DND-41 (cell line): Measurements from ENCODE around the gene PRSS27.
A peak's percentile ranks its signal among the peaks of the same experiment; 100 is the strongest.

Source experiments
- ATAC-seq: fragments of 200-7000 bp; cut with Tn5 transposase; 3 replicates; pipeline ENCODE4 v1.9.1; 2021; ENCODE audit warnings: low read depth; ENCODE audit not compliant: insufficient read depth
- DNase-seq: peaks from one replicate; pipeline ENCODE4 v3.0.0-alpha.2; 2020
- H2AFZ ChIP-seq: 2 replicates; pipeline ENCODE4 v1.6.0; 2012; ENCODE audit warnings: low read depth, low read length
- H3K27ac ChIP-seq: 2 replicates; pipeline ENCODE4 v1.5.1; 2012; ENCODE audit warnings: low read length, inconsistent platforms
- H3K27me3 ChIP-seq: fragments of 200-600 bp; sonication (generic); 2 replicates; pipeline ENCODE4 v1.6.0; 2012; ENCODE audit warnings: low read length, mild to moderate bottlenecking, inconsistent platforms; ENCODE audit not compliant: insufficient read depth, poor library complexity
- H3K36me3 ChIP-seq: 2 replicates; pipeline ENCODE4 v1.5.1; 2012; ENCODE audit warnings: low read length, inconsistent platforms; ENCODE audit not compliant: insufficient read depth
- H3K4me1 ChIP-seq: 2 replicates; pipeline ENCODE4 v1.5.1; 2012; ENCODE audit warnings: mild to moderate bottlenecking, low read length; ENCODE audit not compliant: insufficient read depth
- H3K4me2 ChIP-seq: 2 replicates; pipeline ENCODE4 v1.6.0; 2012; ENCODE audit warnings: mild to moderate bottlenecking, moderate library complexity, low read length, inconsistent platforms; ENCODE audit not compliant: insufficient read depth
- H3K4me3 ChIP-seq, 2 experiments: fragments of 200-600 bp in 1 of 2; shearing (Covaris generic) in 1 of 2; 2 replicates each; pipeline ENCODE4 v1.5.1; 2012 to 2016; ENCODE audit warnings: inconsistent platforms in 2 of 2, low read length in 2 of 2, mild to moderate bottlenecking in 2 of 2, low read depth in 1 of 2, moderate library complexity in 1 of 2
- H3K79me2 ChIP-seq: 2 replicates; pipeline ENCODE4 v1.6.0; 2012; ENCODE audit warnings: low read length, inconsistent platforms; ENCODE audit not compliant: insufficient read depth
- H3K9ac ChIP-seq: 2 replicates; pipeline ENCODE4 v1.6.0; 2012; ENCODE audit warnings: low read depth, mild to moderate bottlenecking, inconsistent platforms, low read length, moderate library complexity
- H3K9me3 ChIP-seq: 2 replicates; pipeline ENCODE4 v1.5.1; 2012; ENCODE audit warnings: low read length, moderate library complexity, mild to moderate bottlenecking, inconsistent platforms; ENCODE audit not compliant: insufficient read depth, severe bottlenecking
- H4K20me1 ChIP-seq: 2 replicates; pipeline ENCODE4 v1.6.0; 2012; ENCODE audit warnings: low read length; ENCODE audit not compliant: insufficient read depth
- EZH2 ChIP-seq: IDR thresholded peaks from 3 replicates; pipeline ENCODE4 v1.6.1; 2012; ENCODE audit warnings: borderline replicate concordance, low read depth, mild to moderate bottlenecking, moderate library complexity, low read length, inconsistent platforms; ENCODE audit not compliant: severe bottlenecking
- TF ChIP-seq, protein P1 (sequence below): IDR thresholded peaks from 2 replicates; pipeline ENCODE4 v1.5.1; 2012; ENCODE audit warnings: borderline replicate concordance, low read length, moderate library complexity, mild to moderate bottlenecking; ENCODE audit not compliant: poor library complexity, severe bottlenecking; ENCODE audit errors: extremely low read depth

PRSS27 gene

GRCh38 chr16:2720719-2721633 is 952 bp upstream of the PRSS27 start:
- Histone ChIP-seq H2AFZ (peak overlapping the region; percentile 95), H3K4me2 (peak overlapping the region; percentile 90), H3K9ac (peak overlapping the region; percentile 88), H3K27ac (peak overlapping the region; percentile 79), H3K27me3 (peaks cover 5% of the 10 kb centered on the region), H3K36me3 (no peaks in the 10 kb centered on the region), H3K9me3 (no peaks in the 10 kb centered on the region), H3K79me2 (no peaks in the 10 kb centered on the region), H4K20me1 (no peaks in the 10 kb centered on the region), H3K4me3 (peak overlapping the region; percentile 63 to 74), H3K4me1 (peaks cover 31% of the 10 kb centered on the region)
- ATAC-seq (peak; percentile 88), DNase-seq (peak; percentile 92)
- no peak for TF ChIP-seq EZH2
- TF ChIP-seq, protein P1, sequence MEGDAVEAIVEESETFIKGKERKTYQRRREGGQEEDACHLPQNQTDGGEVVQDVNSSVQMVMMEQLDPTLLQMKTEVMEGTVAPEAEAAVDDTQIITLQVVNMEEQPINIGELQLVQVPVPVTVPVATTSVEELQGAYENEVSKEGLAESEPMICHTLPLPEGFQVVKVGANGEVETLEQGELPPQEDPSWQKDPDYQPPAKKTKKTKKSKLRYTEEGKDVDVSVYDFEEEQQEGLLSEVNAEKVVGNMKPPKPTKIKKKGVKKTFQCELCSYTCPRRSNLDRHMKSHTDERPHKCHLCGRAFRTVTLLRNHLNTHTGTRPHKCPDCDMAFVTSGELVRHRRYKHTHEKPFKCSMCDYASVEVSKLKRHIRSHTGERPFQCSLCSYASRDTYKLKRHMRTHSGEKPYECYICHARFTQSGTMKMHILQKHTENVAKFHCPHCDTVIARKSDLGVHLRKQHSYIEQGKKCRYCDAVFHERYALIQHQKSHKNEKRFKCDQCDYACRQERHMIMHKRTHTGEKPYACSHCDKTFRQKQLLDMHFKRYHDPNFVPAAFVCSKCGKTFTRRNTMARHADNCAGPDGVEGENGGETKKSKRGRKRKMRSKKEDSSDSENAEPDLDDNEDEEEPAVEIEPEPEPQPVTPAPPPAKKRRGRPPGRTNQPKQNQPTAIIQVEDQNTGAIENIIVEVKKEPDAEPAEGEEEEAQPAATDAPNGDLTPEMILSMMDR = peak; percentile 69

GRCh38 chr16:2719328-2720063 is 528 bp downstream of the PRSS27 start:
- peak overlapping the region; percentile 90 for H3K4me2 ChIP-seq
- peak overlapping the region in 1 of 2 experiments; percentile 74; a peak in 1 of 4 replicates for H3K4me3 ChIP-seq
- H2AFZ ChIP-seq = no peak overlapping the region
- peaks cover 5% of the 10 kb centered on the region for H3K27me3 ChIP-seq
- no peak for DNase-seq
- H3K79me2 ChIP-seq = no peaks in the 10 kb centered on the region
- no peaks in the 10 kb centered on the region; the same call in 1 of the 2 replicates for H4K20me1 ChIP-seq
- H3K27ac ChIP-seq = no peak overlapping the region
- H3K9me3 ChIP-seq = no peaks in the 10 kb centered on the region
- peak overlapping the region; percentile 88; the same call in 1 of the 2 replicates for H3K9ac ChIP-seq
- H3K36me3 ChIP-seq = no peaks in the 10 kb centered on the region
- no peak for TF ChIP-seq EZH2
- TF ChIP-seq, protein P1 = no peak
- H3K4me1 ChIP-seq = peaks cover 42% of the 10 kb centered on the region
- ATAC-seq = no peak

- Histone ChIP-seq H3K36me3 (no peaks in the 10 kb centered on the region), H3K27me3 (no peaks in the 10 kb centered on the region), H3K4me1 (peaks cover 42% of the 10 kb centered on the region), H3K9ac (no peak overlapping the region), H3K27ac (no peak overlapping the region), H4K20me1 (peaks cover 8% of the 10 kb centered on the region), H3K4me2 (no peak overlapping the region; the same call in 1 of the 2 replicates), H3K9me3 (no peaks in the 10 kb centered on the region), H3K4me3 (no peak overlapping the region), H3K79me2 (no peaks in the 10 kb centered on the region), H2AFZ (no peak overlapping the region)
- DNase-seq (no peak), ATAC-seq (no peak)
- TF ChIP-seq, protein P1 = no peak
These were observed 2.4 kb downstream of the PRSS27 start for GRCh38 chr16:2717383-2718263.
